Measurements from ENCODE around the gene NKX2-1.
"Not testable (repeated sequence)": the region's sequence is repeated elsewhere in the genome, so short reads cannot be mapped to it uniquely, and the experiment has no call there.

NKX2-1 gene

DNA sequence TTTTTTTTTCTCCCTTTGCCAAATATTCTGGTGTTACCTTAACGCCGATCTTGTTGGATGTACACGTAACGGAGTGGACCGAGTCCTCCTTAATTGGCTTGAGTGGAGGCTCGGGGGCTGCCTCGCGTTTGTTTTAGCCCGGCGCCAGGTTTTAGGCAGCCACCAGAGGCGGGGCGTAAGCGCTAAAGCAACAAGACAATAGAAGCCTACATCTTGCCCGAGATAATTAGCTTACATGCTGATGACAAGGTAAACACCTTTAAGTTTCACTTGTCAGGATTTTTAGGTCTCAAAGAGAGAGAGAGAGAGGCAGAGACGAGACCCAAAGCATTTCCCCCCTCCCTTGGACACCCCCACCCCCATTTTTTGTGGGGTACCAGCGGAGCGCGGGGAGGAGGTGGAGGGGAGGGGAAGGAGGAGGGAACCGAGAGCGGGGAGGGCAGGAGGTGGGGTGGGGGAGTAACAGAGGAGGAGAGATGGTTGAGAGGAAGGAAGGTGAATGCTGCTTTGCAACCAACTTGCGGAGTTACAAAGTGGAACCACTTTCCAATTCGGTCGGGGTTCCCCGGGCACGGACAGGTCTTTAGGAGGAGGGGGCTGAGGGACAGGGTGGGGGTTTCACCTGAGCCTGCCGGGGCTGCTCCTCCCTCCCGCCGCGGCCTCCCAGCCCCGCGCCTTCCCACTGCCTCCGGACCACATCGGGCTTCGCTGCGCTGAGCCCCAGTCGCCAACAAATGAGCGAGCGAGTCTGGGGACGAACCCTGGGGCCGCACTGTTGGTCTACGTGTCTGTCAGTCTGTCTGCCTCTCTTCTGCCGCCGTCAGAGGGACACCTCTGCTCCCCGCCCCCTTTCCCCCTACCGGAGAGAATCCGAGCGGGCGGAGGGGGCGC lies at the start of gene NKX2-1:
TSS of gene NKX2-1 (minus strand) at position 802 of the 891 bp plus-strand sequence. CDS start at position 699, 103 bp downstream.
- no peak for DNase-seq

DNA sequence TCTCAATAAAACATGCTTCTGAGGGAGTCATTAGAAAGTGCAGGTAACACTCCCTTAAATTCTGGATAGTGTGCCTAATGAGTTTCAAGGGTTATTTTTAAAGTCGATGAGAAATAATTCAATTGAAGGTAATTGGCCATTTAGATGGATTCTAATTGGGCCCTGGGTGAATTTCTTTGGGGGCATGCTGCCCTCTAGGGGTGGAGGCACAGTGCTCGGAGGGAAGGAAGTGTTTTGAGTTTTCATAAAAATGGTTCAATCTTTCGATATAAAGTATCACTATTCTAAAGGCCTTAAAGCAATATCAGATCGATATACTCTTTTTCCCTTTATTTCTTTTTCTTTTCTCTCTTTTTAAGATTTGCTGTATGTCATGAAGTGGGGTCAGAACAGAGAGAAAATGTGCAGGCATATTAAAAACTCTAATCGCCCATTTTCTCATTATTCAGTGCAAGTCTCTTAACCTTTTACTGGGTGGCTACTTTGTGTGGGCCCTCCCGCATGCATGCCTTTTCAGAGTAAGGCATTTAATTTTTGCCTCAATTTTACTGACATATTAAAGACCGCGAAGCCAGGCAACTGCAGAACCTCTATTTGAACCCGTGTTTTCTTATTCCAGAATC lies 36.9 kb upstream of the NKX2-1 start:
- no peak for DNase-seq

DNA sequence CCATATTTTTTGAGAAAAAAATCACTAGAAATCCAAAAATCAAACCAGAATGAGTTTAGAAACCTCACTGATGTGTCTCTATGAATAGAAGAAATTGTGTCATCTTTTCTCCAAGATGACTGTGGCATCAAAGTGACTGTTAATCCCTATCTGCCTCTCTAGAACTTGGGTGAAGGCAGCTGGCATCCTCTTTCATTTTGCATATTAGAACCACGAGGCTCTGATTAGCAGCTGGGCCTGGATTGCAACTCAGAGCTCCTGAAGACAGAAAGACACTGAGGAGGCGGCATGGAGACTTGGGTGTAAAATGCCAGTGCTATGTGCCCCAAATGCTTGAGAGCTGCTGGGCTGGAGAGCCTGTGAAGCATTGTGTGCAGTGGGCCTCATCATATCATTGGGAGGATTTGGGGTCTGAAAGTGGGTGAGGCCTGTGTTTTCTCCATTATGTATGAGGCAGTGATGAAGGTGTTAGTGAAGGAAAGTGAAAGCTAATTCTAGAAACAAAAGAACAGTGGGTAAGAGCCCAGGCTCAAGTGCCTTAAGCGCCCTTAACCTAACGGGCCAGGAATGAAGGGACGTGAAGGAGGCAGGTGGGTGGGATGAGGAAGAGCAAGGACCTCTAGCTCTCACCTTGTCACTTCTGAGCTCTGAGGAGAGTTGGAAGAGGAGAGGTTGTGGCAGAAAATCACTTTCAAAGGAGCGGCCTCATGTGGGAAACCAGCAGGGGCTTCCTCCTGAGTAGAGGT lies 36.1 kb upstream of the NKX2-1 start:
- no peak for DNase-seq

- no peak for DNase-seq
Measured at GRCh38 chr14:36553656-36554260, 33.7 kb upstream of the NKX2-1 start.

DNA sequence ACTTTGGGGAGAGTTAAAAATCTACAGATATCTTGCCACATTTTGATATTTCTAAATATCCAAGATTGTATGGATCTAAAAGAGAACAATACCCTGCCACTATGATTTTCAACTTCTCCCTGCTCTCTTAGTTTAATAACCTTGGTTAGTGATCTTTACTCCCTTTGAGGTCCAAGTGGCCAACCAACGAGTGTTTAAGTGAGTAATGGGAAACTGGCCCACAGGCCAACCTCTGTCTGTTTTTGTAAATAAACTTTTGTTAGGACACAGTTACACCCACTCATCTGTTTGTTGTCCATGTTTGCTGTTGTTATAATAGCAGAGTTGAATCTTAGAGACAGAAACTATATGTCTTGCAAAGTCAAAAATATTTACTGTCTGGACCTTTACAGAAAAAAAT lies 30.9 kb upstream of the NKX2-1 start:
- no peak for DNase-seq

- not testable (repeated sequence) for DNase-seq
Measured at GRCh38 chr14:36544280-36544679, 24.2 kb upstream of the NKX2-1 start.

GRCh38 chr14:36538051-36538450 lies 18.0 kb upstream of the NKX2-1 start:
- DNase-seq, result no peak

- DNase-seq, result no peak
Measured at GRCh38 chr14:36529062-36529461, 9.0 kb upstream of the NKX2-1 start.

GRCh38 chr14:36525746-36526099 lies 5.7 kb upstream of the NKX2-1 start:
- DNase-seq, result no peak

DNA sequence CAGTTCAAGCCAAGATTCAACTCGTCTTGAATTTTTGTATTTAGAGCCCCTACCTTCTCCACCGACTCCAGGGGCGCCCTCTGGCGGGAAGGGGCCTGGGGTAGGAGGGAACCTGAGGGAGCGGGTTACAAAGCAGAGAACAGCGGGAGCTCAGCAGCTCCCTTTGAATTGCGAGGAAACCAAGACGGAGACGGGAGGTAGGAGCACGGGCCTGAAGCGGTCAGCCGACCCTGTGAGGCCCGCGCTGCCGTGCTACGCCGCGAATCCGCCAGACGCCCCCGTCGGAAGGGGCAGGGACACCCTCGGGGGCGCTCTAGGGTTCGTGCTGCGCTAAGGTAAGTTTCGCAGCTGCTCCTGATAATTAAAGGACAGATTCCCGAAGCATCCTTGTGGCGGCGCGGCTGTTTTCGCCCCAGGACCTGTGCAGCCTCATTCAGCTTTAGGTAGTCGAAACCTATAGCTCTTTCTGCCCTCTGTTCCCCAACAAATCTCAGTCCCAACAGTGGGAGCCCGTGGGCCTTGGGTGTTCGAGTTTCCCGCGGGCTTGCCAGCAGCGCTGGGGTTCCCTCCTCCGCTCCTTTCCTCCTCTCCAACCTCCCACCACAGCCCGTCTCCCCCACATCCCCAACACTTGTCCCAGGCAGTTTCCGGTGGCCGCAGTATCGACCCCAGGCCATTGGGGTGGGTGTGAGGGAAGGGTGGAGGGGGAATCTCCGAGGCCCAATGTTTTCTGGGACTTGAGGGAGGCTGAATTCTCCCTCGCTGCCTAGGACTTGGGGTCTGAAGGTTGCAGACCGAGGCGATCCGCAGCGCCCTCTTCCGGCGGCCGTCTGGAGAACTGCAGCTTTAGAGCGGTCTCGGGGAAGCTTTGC lies 5.1 kb upstream of the NKX2-1 start:
- DNase-seq, result no peak

GRCh38 chr14:36524220-36524837 lies 4.3 kb upstream of the NKX2-1 start:
- DNase-seq, result no peak

- DNase-seq, result no peak
Measured at GRCh38 chr14:36522972-36523715, 3.1 kb upstream of the NKX2-1 start.

GRCh38 chr14:36522347-36522971 lies 2.4 kb upstream of the NKX2-1 start:
- DNase-seq, result no peak

GRCh38 chr14:36521598-36522345 lies 1.7 kb upstream of the NKX2-1 start:
- DNase-seq, result no peak

DNA sequence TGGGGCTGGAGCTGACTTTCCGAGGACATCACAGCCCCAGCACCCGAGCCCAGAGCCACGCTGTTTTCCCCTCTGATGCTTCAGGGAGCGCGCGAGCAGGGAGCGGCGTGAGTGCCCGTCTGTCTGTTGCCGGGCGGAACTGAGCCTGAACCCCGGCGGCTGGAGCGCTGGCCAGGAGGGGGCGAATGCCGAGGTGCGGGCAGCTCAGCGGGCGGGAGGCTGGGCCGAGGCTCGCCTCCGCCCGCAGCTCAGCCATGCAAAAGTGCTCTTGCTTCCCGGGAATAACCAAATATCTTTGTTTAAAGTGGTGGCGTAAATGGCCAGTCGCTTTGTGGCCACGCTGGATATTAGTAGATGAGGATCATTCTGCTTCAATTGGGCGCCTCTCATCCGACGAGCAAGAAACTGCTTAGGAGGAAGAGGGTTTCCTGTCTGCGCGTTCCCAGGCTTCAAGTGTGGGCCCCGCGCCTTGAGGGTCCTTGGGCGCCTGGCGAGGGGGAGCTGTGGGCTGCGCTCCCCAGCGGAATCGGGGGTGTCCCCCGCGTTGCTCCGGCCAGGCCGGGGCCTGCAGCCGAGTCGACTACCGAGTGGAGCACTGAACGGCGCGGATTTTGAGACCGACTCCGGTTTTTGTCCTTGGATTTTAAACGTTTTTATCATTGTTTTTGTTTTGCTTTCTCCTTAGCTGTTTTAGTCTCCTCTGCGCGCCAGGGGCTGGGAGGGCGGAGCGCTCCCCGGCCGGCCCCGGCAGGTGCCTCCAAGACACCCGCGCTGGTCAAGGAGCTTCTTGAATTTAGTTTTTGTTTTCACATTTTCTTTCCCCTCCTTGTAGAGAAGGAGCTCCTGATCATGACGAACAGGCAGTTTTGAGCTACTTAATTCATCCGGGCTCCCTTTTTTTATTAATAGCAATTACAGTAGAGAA lies 831 bp upstream of the NKX2-1 start:
- no peak for DNase-seq

DNA sequence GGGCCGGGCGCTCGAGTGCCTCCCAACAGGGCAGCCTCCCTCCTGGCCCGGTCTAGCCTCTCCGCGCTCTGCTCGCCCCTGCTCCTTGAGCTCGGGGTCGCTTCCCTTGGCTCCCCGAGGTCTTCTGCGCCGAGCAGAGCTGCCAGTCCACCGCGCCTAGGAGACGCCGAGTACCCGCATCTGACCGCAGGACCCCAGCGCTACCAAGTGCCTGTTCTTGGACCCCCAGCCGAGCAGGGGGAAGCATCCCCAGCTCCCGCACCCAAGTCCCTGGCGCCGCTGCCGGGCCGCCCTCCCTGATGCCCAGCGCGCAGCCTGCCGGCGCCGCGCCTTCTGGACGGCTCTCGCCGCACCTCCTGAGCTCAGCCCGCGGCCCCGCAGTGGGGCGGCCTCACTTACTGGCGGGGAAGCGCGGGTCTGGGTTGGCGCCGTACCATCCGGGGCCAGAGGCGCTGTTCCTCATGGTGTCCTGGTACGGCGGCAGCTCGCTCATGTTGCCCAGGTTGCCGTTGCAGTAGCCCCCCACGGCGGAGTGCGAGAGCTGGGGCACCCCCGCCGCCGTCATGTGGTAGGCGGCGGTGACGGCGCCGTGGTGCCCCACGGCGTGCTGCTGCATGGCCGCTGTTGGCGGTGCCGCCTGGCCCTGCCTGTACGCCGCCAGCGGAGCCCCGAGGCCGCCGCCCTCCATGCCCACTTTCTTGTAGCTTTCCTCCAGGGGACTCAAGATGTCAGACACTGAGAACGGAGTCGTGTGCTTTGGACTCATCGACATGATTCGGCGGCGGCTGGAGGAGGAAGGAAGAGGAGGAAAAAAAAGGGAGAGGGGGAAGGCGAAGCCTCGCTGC lies 1.2 kb downstream of the NKX2-1 start:
- DNase-seq, result no peak

GRCh38 chr14:36518031-36518585 lies 1.9 kb downstream of the NKX2-1 start:
- no peak for DNase-seq

Measured in cortex of kidney (tissue), 1 donor.